ENCODE results near the gene ALK. TPM values are rescaled to one million over a fixed set of nuclear protein-coding genes. Genes with fewer than 3 reads are reported as not detected.

The ALK gene
- total RNA-seq, 1 donor from 2014 or later: 1.1 TPM

- intact Hi-C loops (cut with DNase I): no loop called here
- no peak overlapping the region for H3K27ac ChIP-seq
- no peak for ATAC-seq
Measured at GRCh38 chr2:29263886-29264285, 657.5 kb downstream of the ALK start.

GRCh38 chr2:29262681-29263260, 658.6 kb downstream of the ALK start:
- H3K36me3 ChIP-seq: no peaks in the 10 kb centered on the region
- intact Hi-C loops (cut with DNase I): no loop called here
- no peak for TF ChIP-seq CTCF (IDR thresholded peaks at IDR 0.05)
- no peaks in the 10 kb centered on the region for H3K9me3 ChIP-seq
- no peaks in the 10 kb centered on the region for H3K4me1 ChIP-seq
- H3K27me3 ChIP-seq (ENCODE audit: low read depth): peaks cover 1% of the 10 kb centered on the region
- DNase-seq: no peak
- no peak overlapping the region for H3K4me3 ChIP-seq
- no peak overlapping the region for H3K27ac ChIP-seq
- no peak for ATAC-seq

More at GRCh38 chr2:29263886-29264285, 657.5 kb downstream of the ALK start:
- no peaks in the 10 kb centered on the region for H3K27me3 ChIP-seq (ENCODE audit: low read depth)
- no peaks in the 10 kb centered on the region for H3K36me3 ChIP-seq
- H3K4me1 ChIP-seq: no peaks in the 10 kb centered on the region
- TF ChIP-seq CTCF (IDR thresholded peaks at IDR 0.05): no peak
- H3K4me3 ChIP-seq: no peak overlapping the region
- no peak for DNase-seq
- no peaks in the 10 kb centered on the region for H3K9me3 ChIP-seq

GRCh38 chr2:29261003-29261402, 660.4 kb downstream of the ALK start:
- intact Hi-C loops (cut with DNase I): no loop called here
- H3K9me3 ChIP-seq: no peaks in the 10 kb centered on the region
- no peaks in the 10 kb centered on the region for H3K4me1 ChIP-seq
- ATAC-seq: no peak
- no peak for DNase-seq
- H3K36me3 ChIP-seq: no peaks in the 10 kb centered on the region
- H3K27me3 ChIP-seq (ENCODE audit: low read depth): peaks cover 6% of the 10 kb centered on the region
- no peak for TF ChIP-seq CTCF (IDR thresholded peaks at IDR 0.05)
- H3K27ac ChIP-seq: no peak overlapping the region
- no peak overlapping the region for H3K4me3 ChIP-seq

GRCh38 chr2:29260142-29260772, 661.1 kb downstream of the ALK start:
- intact Hi-C loops (cut with DNase I): no loop called here
- Histone ChIP-seq H3K4me1 (no peaks in the 10 kb centered on the region), H3K27me3 (ENCODE audit: low read depth) (peaks cover 6% of the 10 kb centered on the region)

GRCh38 chr2:29259221-29259620, 662.2 kb downstream of the ALK start:
- no peak overlapping the region for H3K27ac ChIP-seq
- peaks cover 6% of the 10 kb centered on the region for H3K27me3 ChIP-seq (ENCODE audit: low read depth)
- no peak for ATAC-seq
- H3K4me1 ChIP-seq: no peaks in the 10 kb centered on the region
- H3K36me3 ChIP-seq: no peaks in the 10 kb centered on the region
- no peak for TF ChIP-seq CTCF (IDR thresholded peaks at IDR 0.05)
- no peak for DNase-seq
- no peaks in the 10 kb centered on the region for H3K9me3 ChIP-seq
- no peak overlapping the region for H3K4me3 ChIP-seq
- intact Hi-C loops (cut with DNase I): no loop called here

More at GRCh38 chr2:29260142-29260772, 661.1 kb downstream of the ALK start:
- Histone ChIP-seq H3K27ac (no peak overlapping the region), H3K9me3 (no peaks in the 10 kb centered on the region), H3K36me3 (no peaks in the 10 kb centered on the region), H3K4me3 (no peak overlapping the region)
- TF ChIP-seq CTCF (IDR thresholded peaks at IDR 0.05): no peak
- ATAC-seq (no peak), DNase-seq (no peak)
